Measurements from ENCODE around the gene PDCD4. TPM values are rescaled to one million over a fixed set of nuclear protein-coding genes. Genes with fewer than 3 reads are reported as not detected.

Gene PDCD4
- total and polyA plus RNA-seq, 9 of the 15 experiments (the other 6 are each of a cell fraction or from before 2014, with no cell fraction given) = 12.9 to 44.1 (median 33.7) TPM

DNA sequence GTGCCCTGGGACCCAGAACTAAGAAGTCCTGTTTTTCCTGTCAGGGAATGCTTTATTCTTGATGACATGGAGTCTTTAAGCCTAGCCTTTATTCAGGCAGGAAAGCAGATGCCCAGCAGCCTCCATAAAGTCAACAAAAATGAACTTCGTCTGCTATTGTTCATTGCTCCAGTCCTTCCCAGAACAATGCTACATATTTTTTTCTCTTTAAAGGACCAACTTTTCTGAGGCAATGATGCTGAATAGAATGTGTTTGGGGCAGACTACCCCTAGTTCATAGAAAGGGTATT lies 47.6 kb upstream of the PDCD4 start:
- CTCF ChIA-PET (ENCODE audit: low intra/inter-chr PET ratio) = no interaction called here
- TF ChIP-seq MCM7 (IDR thresholded peaks at IDR 0.05) (no peak), JUND (IDR thresholded peaks at IDR 0.05; ENCODE audit: borderline replicate concordance, low read depth, low read length) (no peak), JUND (tag; IDR thresholded peaks at IDR 0.05; ENCODE audit: borderline replicate concordance, low read depth, low read length) (no peak), SAP30 (IDR thresholded peaks at IDR 0.05; ENCODE audit: borderline replicate concordance, insufficient read depth, low read depth, low read length, poor library complexity, severe bottlenecking) (no peak), NUFIP1 (IDR thresholded peaks at IDR 0.05; ENCODE audit: partially characterized antibody) (no peak), STAT5A (IDR thresholded peaks at IDR 0.05; ENCODE audit: borderline replicate concordance, low read length) (no peak), PCBP1 (IDR thresholded peaks at IDR 0.05; ENCODE audit: low read depth, low read length, poor library complexity, severe bottlenecking) (no peak), MEIS2 (IDR thresholded peaks at IDR 0.05; ENCODE audit: partially characterized antibody) (no peak), ZSCAN32 (CRISPR knock-in tag; IDR thresholded peaks at IDR 0.05) (no peak), U2AF1 (optimal IDR thresholded peaks at IDR 0.05; ENCODE audit: low read depth, low read length) (no peak), CREB1 (IDR thresholded peaks at IDR 0.05) (no peak), CREB1 (CRISPR knock-in tag; IDR thresholded peaks at IDR 0.05) (no peak)
- TF ChIP-seq, protein P1, sequence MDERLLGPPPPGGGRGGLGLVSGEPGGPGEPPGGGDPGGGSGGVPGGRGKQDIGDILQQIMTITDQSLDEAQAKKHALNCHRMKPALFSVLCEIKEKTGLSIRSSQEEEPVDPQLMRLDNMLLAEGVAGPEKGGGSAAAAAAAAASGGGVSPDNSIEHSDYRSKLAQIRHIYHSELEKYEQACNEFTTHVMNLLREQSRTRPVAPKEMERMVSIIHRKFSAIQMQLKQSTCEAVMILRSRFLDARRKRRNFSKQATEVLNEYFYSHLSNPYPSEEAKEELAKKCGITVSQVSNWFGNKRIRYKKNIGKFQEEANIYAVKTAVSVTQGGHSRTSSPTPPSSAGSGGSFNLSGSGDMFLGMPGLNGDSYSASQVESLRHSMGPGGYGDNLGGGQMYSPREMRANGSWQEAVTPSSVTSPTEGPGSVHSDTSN (CRISPR knock-in tag; IDR thresholded peaks at IDR 0.05; ENCODE audit: low read depth) = no peak
- TF ChIP-seq, protein P1 (tag; conservative IDR thresholded peaks at IDR 0.05; ENCODE audit: low read depth) = no peak
- TF ChIP-seq, protein P2, sequence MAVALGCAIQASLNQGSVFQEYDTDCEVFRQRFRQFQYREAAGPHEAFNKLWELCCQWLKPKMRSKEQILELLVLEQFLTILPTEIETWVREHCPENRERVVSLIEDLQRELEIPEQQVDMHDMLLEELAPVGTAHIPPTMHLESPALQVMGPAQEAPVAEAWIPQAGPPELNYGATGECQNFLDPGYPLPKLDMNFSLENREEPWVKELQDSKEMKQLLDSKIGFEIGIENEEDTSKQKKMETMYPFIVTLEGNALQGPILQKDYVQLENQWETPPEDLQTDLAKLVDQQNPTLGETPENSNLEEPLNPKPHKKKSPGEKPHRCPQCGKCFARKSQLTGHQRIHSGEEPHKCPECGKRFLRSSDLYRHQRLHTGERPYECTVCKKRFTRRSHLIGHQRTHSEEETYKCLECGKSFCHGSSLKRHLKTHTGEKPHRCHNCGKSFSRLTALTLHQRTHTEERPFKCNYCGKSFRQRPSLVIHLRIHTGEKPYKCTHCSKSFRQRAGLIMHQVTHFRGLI (CRISPR knock-in tag; IDR thresholded peaks at IDR 0.05) = no peak
- TF ChIP-seq, protein P3, sequence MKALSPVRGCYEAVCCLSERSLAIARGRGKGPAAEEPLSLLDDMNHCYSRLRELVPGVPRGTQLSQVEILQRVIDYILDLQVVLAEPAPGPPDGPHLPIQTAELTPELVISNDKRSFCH (CRISPR knock-in tag; IDR thresholded peaks at IDR 0.05) = no peak
- TF ChIP-seq, protein P3 (tag; IDR thresholded peaks at IDR 0.05) = no peak
- TF ChIP-seq, protein P4, sequence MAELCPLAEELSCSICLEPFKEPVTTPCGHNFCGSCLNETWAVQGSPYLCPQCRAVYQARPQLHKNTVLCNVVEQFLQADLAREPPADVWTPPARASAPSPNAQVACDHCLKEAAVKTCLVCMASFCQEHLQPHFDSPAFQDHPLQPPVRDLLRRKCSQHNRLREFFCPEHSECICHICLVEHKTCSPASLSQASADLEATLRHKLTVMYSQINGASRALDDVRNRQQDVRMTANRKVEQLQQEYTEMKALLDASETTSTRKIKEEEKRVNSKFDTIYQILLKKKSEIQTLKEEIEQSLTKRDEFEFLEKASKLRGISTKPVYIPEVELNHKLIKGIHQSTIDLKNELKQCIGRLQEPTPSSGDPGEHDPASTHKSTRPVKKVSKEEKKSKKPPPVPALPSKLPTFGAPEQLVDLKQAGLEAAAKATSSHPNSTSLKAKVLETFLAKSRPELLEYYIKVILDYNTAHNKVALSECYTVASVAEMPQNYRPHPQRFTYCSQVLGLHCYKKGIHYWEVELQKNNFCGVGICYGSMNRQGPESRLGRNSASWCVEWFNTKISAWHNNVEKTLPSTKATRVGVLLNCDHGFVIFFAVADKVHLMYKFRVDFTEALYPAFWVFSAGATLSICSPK (IDR thresholded peaks at IDR 0.05; ENCODE audit: borderline replicate concordance) = no peak

More for the DNA sequence above, 47.6 kb upstream of the PDCD4 start:
- no peak for DNase-seq (ENCODE audit: extremely low read depth in 1 of 4, low spot score in 3 of 4)
- Histone ChIP-seq H3K36me3 (ENCODE audit: control insufficient read depth, insufficient read depth, low read length) (peaks cover 31% of the 10 kb centered on the region; the same call in 2 of the 3 replicates), H3K27ac (ENCODE audit: extremely low read depth, low read depth, low read length) (no peak overlapping the region), H3K9ac (ENCODE audit: insufficient read depth in 1 of 2, low read depth in 2 of 2, low read length in 2 of 2) (no peak overlapping the region), H3K4me1 (replicated peaks in 1 of 2; ENCODE audit: control insufficient read depth in 2 of 2, insufficient read depth in 2 of 2, low read length in 2 of 2) (peaks cover 7 to 15% of the 10 kb centered on the region in 2 experiments; a peak in 4 of 5 replicates), H3K27me3 (ENCODE audit: control insufficient read depth in 2 of 2, insufficient read depth in 2 of 2, low read length in 2 of 2) (no peaks in the 10 kb centered on the region), H3K9me3 (replicated peaks; ENCODE audit: control insufficient read depth, insufficient read depth, low read depth, low read length) (no peaks in the 10 kb centered on the region), H2AFZ (ENCODE audit: low read depth, low read length) (no peak overlapping the region), H4K20me1 (replicated peaks; ENCODE audit: control insufficient read depth, insufficient read depth, low read length) (no peaks in the 10 kb centered on the region), H3K9me1 (ENCODE audit: control insufficient read depth, insufficient read depth, low read length) (no peaks in the 10 kb centered on the region), H3K4me3 (no peak overlapping the region), H3K79me2 (ENCODE audit: control insufficient read depth, insufficient read depth, low read length) (no peaks in the 10 kb centered on the region), H3K4me2 (ENCODE audit: insufficient read depth, low read length) (no peak overlapping the region)
- WGBS (ENCODE audit: insufficient coverage, low coverage, missing lambda C conversion rate) = 63% methylated on average over 1 of the region's 1 CpG
- intact Hi-C loops (cut with micrococcal nuclease) (loop anchor here (5.0 kb wide), 1 partner anchor 68 kb away; no protein-coding TSS in a partner anchor), in situ Hi-C loops (cut with MboI) (no loop called here)
- POLR2A ChIA-PET = no interaction called here
- FAIRE-seq = no peak
- ATAC-seq = no peak
- BruUV-seq (replicated peaks) = no TSS peak
